Smooth muscle cell (in vitro differentiated cells): ENCODE data around the gene ARHGEF2. TPM values are rescaled to one million over a fixed set of nuclear protein-coding genes. Genes with fewer than 3 reads are reported as not detected.
A peak's percentile ranks its signal among the peaks of the same experiment; 100 is the strongest.
"Not testable (repeated sequence)": the region's sequence is repeated elsewhere in the genome, so short reads cannot be mapped to it uniquely, and the experiment has no call there.

Experiments used
- DNase-seq: peaks from one replicate; lab custom pipeline; 2025; ENCODE audit not compliant: unreplicated experiment; lab: John Stamatoyannopoulos, UW
- H2AFZ ChIP-seq: fragments of 200-600 bp; sonication (generic); 2 replicates; pipeline ENCODE4 v1.6.0; 2016; ENCODE audit warnings: antibody characterized with exemption, low read depth, mild to moderate bottlenecking
- H3F3A ChIP-seq: fragments of 200-600 bp; sonication (generic); 2 replicates; pipeline ENCODE4 v1.6.0; 2017; ENCODE audit warnings: antibody characterized with exemption, low read depth
- H3K27ac ChIP-seq: fragments of 200-600 bp; sonication (generic); 2 replicates; pipeline ENCODE4 v1.5.1; 2016; ENCODE audit warnings: low read depth, mild to moderate bottlenecking
- H3K27me3 ChIP-seq: fragments of 200-600 bp; sonication (generic); 2 replicates; pipeline ENCODE4 v1.6.1; 2016; ENCODE audit warnings: low read depth, mild to moderate bottlenecking
- H3K36me3 ChIP-seq: fragments of 200-600 bp; sonication (generic); 2 replicates; pipeline ENCODE4 v1.5.1; 2016; ENCODE audit warnings: low read depth
- H3K4me1 ChIP-seq: fragments of 200-600 bp; sonication (generic); 2 replicates; pipeline ENCODE4 v1.5.1; 2016; ENCODE audit warnings: low read depth
- H3K4me2 ChIP-seq: fragments of 200-600 bp; sonication (generic); 2 replicates; pipeline ENCODE4 v1.6.0; 2016; ENCODE audit warnings: mild to moderate bottlenecking
- H3K4me3 ChIP-seq: fragments of 200-600 bp; sonication (generic); 2 replicates; pipeline ENCODE4 v1.5.1; 2016; ENCODE audit warnings: mild to moderate bottlenecking
- H3K79me2 ChIP-seq: fragments of 200-600 bp; sonication (generic); 2 replicates; pipeline ENCODE4 v1.6.0; 2016; ENCODE audit warnings: low read depth, mild to moderate bottlenecking
- H3K9ac ChIP-seq: fragments of 200-600 bp; sonication (generic); 2 replicates; pipeline ENCODE4 v1.6.0; 2016; ENCODE audit warnings: low read depth
- H3K9me3 ChIP-seq: fragments of 200-600 bp; sonication (generic); replicated peaks from 2 replicates; pipeline ENCODE4 v1.5.1; 2016; ENCODE audit warnings: low read depth
- H4K20me1 ChIP-seq: fragments of 200-600 bp; sonication (generic); 2 replicates; pipeline ENCODE4 v1.6.0; 2016; ENCODE audit warnings: low read depth
- CTCF ChIP-seq: fragments of 200-600 bp; sonication (generic); IDR thresholded peaks from 2 replicates; pipeline ENCODE4 v1.5.1; 2017; ENCODE audit warnings: borderline replicate concordance, mild to moderate bottlenecking, antibody characterized with exemption; ENCODE audit not compliant: insufficient read depth, poor library complexity, severe bottlenecking
- WGBS: methylation state at CpG from one replicate; pipeline ENCODE4 v1.1.7; 2016; ENCODE audit warnings: low lambda C conversion rate; 5-methylcytosine and 5-hydroxymethylcytosine counted together
- polyA plus RNA-seq: library from polyadenylated mRNA; unstranded; fragments of >200 nt; fragmentation: Nextera tagmentation; extraction: Ambion mirVana; gene quantifications from 2 replicates; pipeline ENCODE4 v1.2.1, GENCODE V29; 2016
- total RNA-seq: library from RNA; depleted of rRNA; stranded (reverse); fragments of >200 nt; gene quantifications from 2 replicates; pipeline ENCODE4 v1.2.3, GENCODE V29; 2014

ARHGEF2 gene
- total and polyA plus RNA-seq, 2 experiments from 2014 or later, result 21.0 to 30.2 TPM

GRCh38 chr1:155931332-155932038 is 46.9 kb downstream of the ARHGEF2 start:
- Histone ChIP-seq H3K36me3 (peaks cover 12% of the 10 kb centered on the region), H3K27me3 (no peaks in the 10 kb centered on the region), H3K4me3 (no peak overlapping the region), H3K27ac (peak overlapping the region; percentile 81), H3K9ac (peak overlapping the region; percentile 96), H3K79me2 (peaks cover 72% of the 10 kb centered on the region), H3F3A (peaks cover 9% of the 10 kb centered on the region), H3K9me3 (no peaks in the 10 kb centered on the region), H2AFZ (no peak overlapping the region), H3K4me2 (peak overlapping the region; percentile 99), H3K4me1 (peaks cover 30% of the 10 kb centered on the region), H4K20me1 (peaks cover 70% of the 10 kb centered on the region)
- TF ChIP-seq CTCF, result no peak
- WGBS, result 85% methylated on average over 7 of the region's 7 CpGs
- no peak for DNase-seq

GRCh38 chr1:155930725-155931124 is 47.6 kb downstream of the ARHGEF2 start:
- H3K27me3 ChIP-seq, DNase-seq, H3K4me3 ChIP-seq, H3K9me3 ChIP-seq, H2AFZ ChIP-seq: not testable (repeated sequence)
- Histone ChIP-seq H3K79me2 (peaks cover 77% of the 10 kb centered on the region), H3K9ac (peak overlapping the region; percentile 96), H3K4me2 (peak overlapping the region; percentile 99), H3K27ac (peak overlapping the region; percentile 81), H3F3A (peaks cover 11% of the 10 kb centered on the region), H3K36me3 (peaks cover 18% of the 10 kb centered on the region), H3K4me1 (peaks cover 30% of the 10 kb centered on the region), H4K20me1 (peaks cover 75% of the 10 kb centered on the region)
- WGBS, result 89% methylated on average over 10 of the region's 10 CpGs

GRCh38 chr1:155929057-155929456 is 49.3 kb downstream of the ARHGEF2 start:
- H3K27me3 ChIP-seq, result no peaks in the 10 kb centered on the region
- no peak overlapping the region for H3K4me3 ChIP-seq
- peaks cover 79% of the 10 kb centered on the region for H3K79me2 ChIP-seq
- no peak for TF ChIP-seq CTCF
- H3F3A ChIP-seq, result peaks cover 11% of the 10 kb centered on the region
- no peaks in the 10 kb centered on the region for H3K9me3 ChIP-seq
- H3K4me1 ChIP-seq, result peaks cover 30% of the 10 kb centered on the region
- H3K36me3 ChIP-seq, result peaks cover 24% of the 10 kb centered on the region
- WGBS, result 70% methylated on average over 5 of the region's 5 CpGs
- DNase-seq, result no peak
- no peak overlapping the region for H2AFZ ChIP-seq
- peaks cover 82% of the 10 kb centered on the region for H4K20me1 ChIP-seq
- no peak overlapping the region for H3K4me2 ChIP-seq
- peak overlapping the region; percentile 26 for H3K27ac ChIP-seq
- no peak overlapping the region for H3K9ac ChIP-seq

GRCh38 chr1:155925506-155925905 is 52.8 kb downstream of the ARHGEF2 start:
- Histone ChIP-seq H2AFZ (no peak overlapping the region), H3K4me1 (no peaks in the 10 kb centered on the region), H4K20me1 (peaks cover 79% of the 10 kb centered on the region), H3K4me3 (no peak overlapping the region), H3K79me2 (peaks cover 53% of the 10 kb centered on the region), H3K9ac (no peak overlapping the region), H3K36me3 (peaks cover 45% of the 10 kb centered on the region), H3K4me2 (no peak overlapping the region), H3F3A (peaks cover 12% of the 10 kb centered on the region), H3K27me3 (no peaks in the 10 kb centered on the region), H3K9me3 (no peaks in the 10 kb centered on the region), H3K27ac (no peak overlapping the region)
- TF ChIP-seq CTCF, result no peak
- 92% methylated on average over 2 of the region's 2 CpGs for WGBS
- no peak for DNase-seq
